ENCODE results near the gene VSTM2L.

GRCh38 chr20:37987602-37988290 lies 84.8 kb downstream of the VSTM2L start:
- no peak for TF ChIP-seq CTCF (IDR thresholded peaks at IDR 0.05)
- no peak for TF ChIP-seq POLR2A (IDR thresholded peaks at IDR 0.05)
